HG02981 (cell line): ENCODE results near the gene CDX1.

Experiments used
- ATAC-seq: cut with Tn5 transposase; IDR thresholded peaks from one replicate; pipeline ENCODE4 v1.9.1; 2021; ENCODE audit warnings: mild to moderate bottlenecking, moderate library complexity; ENCODE audit not compliant: unreplicated experiment

CDX1 gene

DNA sequence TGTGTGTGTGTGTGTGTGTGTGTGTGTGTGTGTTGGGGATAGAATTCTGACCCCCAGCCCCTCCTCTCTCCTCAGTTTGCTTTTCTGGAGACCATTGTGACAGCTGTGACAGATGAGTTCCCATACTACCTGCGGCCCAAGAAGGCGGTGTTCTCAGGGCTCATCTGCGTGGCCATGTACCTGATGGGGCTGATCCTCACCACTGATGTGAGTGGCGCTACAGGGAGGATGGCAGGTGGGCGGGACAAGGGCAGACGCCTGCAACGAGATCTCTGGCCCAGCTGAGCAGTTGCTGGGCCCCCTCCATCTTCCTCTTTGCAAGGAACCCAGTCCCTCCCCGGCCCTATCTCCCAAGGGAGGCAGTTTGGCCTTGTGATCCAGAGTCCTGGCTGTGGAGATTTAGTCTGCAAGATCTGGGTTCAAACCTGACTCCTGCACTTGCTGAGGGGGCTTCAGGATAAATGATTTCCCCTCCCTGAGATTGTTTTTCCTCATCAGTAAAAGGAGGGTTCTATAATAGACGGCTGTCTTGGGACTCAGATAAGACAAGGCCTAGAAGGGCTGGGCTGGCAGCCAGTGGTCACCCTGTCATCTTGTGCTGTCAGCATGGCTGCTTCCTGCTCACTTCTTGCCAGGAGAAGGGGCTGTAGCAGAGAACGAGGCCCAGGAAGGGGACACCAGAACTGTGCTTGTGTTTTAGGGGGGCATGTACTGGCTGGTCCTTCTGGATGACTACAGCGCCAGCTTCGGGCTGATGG, 37.4 kb downstream of the CDX1 start:
- ATAC-seq, result no peak

DNA sequence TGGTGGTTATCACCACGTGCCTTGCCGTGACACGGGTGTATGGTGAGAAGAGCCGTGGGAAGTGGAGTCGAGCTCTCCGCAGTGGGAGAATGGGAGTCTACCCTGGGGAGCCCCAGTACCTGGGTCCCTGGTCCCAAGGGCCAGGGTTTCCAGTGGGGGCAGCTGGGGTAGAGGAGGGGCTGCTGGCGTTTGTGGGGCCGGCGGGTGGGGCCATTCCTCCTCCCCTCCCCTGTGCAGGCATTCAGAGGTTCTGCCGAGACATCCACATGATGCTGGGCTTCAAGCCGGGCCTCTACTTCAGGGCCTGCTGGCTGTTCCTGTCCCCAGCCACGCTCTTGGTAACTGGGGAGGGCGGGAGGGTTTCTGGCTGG, 38.0 kb downstream of the CDX1 start:
- no peak for ATAC-seq

DNA sequence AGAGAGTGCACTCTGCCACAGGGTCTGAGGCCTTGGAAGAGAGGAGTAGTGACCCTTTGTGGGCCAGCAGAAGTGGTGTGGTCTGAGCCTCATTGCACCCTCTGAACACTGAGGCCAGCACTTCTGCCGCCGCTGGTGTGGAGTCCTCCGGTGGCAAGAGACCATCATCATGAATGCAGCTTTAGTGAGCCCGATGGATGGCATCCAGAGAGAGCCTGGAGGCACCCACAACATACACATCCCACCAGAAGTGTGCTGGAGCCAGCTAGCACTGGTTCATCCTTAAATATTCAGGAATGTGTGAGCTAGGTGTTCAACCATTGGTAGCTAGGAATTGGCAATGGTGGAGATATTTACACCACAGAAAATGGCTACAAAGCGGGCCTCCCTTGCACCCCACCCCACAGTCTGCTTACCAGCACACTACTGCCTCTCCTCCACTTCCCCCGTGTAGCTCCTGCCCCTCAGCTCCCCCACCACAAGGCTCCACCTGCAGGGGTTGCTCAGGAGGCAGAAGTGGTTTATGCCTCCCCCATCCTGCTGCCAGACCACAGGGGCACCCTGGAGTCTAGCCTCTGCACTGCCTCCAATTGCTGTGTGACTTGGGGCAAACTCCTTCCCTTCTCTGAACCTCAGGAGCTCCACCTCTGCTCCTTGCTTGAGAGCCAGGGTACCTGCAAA, 39.7 kb downstream of the CDX1 start:
- ATAC-seq, result no peak

DNA sequence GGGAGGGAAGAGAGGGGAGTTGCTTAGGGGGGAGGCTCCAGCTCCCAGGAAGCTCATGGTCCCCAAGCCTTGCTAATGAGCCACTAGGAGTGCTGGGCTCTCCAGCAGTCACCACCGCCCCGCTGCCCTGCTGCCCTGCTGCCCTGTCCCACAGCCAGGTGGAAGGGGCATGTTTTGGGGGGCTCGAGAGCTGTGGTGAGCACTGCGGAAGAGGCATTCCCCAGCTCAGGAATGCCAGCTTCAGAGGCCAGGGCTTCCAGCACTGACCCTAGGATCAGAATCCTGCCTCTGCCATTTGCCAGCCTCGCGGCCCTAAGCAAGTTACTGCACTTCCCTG, 40.2 kb downstream of the CDX1 start:
- ATAC-seq, result no peak

DNA sequence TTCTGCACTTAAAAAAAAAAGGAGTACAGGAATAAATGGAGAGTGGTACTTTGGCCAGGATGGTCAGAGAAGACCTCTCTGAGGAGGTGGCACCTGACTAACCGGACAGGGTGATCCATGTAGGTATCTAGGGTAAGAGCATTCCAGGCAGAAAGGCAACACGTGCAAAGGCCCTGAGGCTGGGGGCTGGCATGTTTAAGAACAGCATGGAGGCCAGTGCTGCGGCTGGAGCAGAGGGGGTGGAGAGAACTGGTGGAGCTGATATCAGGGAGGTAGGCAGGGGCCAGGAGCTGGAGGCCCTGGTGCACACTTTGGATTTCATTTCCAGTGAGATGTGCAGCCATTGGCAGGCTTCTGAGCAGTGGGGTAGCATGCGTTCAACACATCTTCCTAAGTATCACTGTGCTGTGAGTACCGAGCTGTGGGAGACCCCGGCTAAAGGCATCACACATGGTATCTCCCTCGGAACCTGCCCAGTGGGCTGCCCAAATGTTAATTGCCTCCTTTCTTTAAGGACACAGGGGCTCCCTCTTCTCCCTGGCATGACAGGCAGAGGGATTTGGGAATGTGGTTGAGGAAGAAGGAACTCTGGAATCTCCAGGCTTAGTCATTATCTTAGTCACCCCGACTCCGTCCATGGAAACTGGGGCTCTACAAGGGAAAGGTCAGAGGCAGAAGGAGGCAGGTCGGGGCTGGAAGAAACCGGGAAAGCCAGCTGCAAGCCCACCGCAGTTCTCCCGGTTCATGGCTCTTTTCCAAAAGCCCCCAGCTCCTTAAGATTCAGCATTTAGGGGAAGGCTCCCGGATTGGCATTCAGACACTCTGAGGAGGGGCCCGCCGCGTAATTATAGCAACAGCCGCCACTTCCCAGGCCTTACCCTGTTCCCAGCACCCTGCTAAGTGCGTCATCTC, 41.9 kb downstream of the CDX1 start:
- no peak for ATAC-seq

DNA sequence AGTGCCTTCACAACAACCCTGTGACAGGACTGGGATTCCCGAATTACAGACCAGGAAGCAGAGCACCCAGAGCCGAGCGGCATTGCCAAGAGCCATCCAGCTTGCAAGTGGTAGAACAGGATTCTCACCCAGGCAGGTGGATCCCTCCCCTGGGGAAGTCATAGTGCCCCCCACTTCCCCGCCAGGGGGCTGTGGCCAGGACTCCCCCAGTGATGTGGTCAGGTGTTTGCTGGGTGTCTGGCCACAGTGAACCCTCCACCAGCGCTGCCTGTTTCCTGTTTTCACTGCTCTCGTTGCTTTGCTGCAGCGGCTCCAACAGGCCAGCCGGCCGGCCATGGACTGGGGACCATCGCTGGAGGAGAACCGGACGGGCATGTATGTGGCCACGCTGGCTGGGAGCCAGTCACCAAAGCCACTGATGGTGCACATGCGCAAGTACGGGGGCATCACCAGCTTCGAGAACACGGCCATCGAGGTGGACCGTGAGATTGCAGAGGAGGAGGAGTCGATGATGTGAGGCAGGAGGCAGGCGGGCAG, 42.6 kb downstream of the CDX1 start:
- ATAC-seq, result peak; percentile 40

DNA sequence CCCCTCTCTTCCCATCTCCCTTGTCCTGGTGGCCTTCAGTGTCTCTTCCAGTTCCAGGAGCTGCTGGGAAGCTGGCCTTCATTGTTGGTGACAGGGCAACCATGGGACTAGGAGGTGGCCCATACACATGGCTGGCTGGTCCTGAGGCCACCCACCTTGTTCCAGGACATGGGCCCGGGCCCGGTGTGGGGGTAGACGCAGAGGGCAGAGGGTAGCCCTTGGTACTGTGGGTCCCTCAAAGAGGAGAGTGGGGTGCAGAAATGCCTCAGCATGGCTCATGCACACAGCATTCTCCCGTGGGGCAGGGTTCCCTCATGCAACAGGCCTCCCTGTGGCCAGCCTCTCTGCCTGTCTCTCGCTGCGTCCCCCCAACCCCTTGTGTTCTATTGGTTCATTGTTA, 44.1 kb downstream of the CDX1 start:
- ATAC-seq, result no peak

DNA sequence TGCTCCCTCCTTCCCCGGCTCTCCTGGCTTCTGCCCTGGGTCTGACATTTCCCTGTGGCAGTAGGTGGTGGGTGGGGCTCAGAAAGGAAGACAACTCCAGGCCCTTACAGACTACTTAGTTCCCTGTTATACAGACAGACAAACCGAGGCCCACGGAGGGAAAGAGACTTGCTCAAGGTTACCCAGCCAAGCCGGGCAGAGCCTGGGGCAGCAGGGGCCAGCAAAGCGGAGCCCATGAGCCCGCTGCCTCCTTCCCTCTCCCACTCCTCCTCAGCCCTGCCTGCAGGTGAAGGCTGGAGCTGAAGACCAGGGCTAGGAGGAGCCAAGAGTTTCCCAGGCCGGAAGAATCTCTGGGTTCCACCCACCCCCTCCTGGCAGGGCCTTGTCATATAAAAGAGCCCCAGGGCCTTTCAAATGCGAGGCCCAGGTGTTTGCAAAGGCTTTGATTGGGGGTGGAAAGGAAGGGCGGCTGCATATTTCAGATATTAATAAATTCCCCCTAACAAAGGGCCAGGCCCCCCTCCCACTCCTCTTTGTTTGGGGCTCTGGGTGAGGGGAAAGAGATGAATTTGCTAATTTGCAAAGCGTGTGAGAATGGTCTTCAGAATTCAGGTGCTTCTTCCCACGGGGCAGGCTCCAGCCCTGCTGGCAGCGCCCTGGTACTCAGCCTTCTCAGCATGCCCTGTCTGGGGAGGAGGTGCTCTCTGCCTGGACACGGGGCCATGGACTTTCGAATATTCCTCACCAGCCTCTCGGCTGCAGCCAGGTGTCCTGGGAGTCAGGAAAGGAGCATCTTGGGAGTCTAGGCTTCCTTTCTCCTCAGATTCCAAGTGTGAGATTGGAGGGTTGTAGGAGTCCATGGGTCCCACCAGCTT, 44.8 kb downstream of the CDX1 start:
- ATAC-seq, result no peak

DNA sequence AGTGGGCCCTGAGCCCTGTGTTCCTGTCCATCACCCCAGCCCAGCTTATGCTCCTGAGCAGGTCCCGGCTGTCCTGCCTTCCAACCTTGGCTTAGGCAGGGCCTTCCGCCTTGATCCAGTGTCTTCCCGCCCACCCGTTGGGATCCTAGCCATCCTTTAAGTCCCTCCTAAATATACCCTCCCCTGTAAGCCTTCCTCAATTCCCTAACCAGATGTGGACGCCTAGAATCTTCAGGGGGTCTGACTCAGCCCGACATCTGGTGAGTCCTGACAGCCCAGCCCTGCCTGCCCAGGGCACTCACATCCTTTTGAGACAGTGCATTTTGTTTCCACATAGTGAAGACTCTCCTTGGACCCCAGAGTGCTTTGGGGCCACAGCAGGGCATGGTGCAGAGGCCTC, 47.0 kb downstream of the CDX1 start:
- ATAC-seq, result no peak

DNA sequence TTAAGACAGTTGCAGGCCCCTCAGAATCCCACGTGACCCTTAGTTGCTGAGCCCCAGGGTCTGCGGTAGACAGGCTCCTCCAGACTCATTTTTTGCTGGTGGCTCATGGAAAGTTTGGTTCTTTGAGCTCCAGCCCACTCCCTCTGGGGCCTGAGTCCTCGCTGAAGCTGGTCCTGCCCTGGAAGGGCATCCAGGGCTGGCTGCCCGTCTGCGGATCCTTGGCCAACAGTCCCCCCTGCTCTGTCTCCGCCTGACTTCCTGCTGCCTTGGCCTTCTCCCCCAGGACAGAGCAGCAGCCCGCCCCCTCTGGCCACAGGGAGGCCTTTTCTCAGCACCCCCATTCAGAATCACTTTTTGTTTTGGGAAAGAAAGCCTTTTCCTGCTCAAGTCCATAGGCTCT, 47.7 kb downstream of the CDX1 start:
- no peak for ATAC-seq

DNA sequence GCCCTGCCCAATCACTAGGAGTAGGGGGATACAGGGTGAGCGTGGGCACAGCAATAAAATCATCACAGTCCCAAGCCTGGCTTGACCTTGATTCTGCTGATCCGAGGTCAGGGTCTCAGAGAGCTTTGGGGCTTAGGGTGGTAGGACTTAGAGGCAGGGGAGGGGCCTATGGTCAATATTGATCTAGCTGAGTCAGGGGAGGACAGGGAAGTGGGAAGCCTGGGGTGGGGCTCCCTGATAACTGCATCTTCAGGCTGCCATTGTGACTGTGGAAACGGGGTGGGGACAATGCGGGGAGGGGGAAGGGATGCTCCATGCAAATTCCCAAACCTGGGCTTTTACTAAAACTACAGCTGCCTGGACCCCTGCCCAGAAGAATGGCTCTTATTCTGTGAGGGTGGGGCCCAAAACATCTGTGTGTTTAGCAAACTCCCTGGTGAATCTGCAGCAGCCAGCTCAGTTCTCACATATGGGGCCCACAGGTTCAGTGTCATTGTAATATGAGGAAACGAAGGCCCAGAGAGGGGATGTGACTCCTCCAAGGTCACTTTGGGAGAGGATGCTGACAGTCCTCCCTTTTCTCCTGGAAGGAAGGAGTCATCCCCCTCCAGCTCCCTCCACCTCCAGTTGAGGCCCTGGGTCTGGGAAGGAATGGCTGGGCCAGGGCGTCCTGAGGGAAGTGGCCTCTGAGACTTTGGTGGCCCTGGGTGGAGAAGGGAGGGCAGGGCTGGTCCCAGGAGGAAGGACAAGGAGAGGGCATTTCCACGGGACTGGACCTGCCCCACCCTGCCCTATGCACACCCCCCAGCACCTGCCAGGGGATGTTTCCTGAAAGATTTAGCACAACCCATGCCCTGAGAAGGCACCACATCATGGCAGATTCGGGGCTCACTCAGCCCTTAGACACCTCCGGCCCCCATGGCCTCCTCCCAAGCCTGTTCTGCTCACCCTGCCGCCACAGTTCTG, 49.7 kb downstream of the CDX1 start:
- ATAC-seq, result no peak

DNA sequence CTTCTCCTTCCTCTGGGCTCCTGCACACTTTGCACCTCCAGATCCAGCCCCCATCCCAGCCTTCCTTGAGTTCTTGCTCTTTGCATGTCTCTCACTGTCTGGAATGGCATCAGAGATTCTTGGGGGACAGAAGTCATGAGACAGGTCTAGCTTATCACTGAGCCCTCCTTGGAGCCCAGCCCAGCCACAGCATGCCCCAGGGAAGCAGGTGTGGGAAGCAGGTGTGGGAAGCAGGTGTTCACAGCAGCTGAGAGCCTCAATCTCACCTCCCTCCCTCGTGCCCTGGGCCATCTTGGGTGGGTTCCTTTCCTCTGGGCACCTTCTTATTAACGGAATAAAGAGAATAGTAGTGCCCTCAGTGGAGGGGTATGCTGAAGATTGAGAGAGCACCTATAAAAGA, 50.5 kb downstream of the CDX1 start:
- no peak for ATAC-seq

DNA sequence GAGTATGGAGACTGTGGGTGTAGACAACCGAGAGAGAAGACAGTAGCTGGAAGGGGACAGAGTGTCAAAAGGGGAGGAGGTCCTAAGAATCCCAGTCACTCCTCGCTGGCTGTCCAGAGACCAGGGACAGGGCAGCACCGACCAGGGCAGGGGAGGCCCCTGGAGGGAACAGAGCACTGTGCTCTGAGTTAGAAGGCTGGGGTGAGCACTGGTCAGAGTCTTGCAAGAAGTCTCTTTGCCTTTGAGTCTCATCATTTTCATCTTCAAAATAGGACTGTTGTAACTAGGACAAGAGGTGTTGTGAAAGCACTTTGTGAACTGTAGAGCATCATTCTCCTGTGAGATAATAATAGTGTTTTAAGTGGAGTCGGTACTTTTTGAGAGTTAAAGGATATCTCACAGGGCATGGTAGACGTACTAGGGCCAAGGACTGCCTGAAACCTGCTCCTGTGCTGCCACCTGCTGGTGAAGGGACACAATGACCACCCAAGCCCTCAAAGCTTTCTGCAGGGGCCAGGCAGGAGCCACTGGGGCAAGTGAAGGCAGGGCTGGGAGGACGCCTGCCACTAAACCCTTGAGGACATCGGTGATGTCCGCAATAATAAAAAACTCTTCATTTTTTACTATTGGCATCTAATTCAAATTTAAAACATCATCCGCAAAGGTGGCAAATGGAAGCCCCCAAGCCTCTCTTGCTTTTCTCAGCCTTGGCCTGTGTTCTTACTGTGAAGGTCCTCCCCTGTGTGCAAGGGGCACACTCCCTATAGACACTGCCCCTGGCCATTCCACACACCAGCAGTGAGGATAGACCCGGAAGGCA, 51.5 kb downstream of the CDX1 start:
- ATAC-seq, result peak; percentile 81

DNA sequence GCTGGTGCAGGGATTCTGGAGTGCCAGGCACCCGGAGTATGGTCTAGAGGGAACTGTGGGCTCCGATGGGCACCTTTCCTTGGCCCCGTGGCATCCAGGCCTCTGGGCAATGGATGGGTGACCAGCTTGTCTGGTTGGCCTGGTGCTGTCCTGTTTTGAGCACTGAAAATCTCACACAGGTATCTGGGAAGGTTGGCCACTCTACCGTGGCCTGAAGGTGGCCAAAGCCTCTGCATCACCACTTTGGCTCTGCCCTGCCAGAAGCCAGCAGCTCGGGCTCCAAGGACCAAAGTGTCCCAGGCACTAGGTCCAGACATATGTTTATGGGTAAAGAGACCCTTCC, 52.1 kb downstream of the CDX1 start:
- ATAC-seq, result no peak

DNA sequence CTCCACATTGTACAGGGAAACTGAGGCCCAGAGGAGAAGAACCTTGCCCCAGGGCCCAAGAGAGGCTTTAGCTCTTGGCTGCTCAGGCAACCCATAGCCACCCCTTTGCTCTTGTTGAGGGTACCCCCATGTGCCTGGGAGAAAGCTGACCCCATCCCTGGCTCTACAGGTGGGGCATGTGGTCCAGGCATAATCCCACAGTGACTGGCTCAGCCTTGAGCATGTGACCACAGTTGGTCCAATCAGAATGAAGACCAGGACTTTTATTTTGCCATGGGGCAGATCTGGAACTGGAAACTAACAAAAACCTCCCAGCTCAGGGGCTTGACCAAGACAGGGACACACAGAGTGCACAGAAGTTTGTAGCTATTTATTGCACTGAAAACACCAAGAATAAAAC, 52.6 kb downstream of the CDX1 start:
- ATAC-seq, result no peak

DNA sequence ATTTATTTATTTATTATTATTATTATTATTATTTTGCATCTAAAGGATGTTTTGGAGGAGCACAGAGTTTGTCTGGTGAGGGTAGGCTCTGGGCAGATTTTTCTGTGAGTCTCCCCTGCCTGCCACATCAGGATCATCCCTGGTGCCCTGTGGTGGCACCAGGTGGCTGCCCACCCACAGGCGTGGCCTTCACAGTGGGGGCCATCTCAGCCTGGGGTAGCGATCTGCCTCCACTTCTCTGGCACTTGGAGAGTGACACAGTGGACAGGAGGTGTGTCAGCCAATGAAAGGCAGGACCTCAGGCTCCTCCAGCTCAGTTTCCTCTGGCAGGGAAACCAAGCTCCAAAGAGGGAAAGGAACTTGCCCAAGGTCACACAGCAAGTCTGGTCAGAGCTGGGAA, 53.3 kb downstream of the CDX1 start:
- ATAC-seq, result no peak

DNA sequence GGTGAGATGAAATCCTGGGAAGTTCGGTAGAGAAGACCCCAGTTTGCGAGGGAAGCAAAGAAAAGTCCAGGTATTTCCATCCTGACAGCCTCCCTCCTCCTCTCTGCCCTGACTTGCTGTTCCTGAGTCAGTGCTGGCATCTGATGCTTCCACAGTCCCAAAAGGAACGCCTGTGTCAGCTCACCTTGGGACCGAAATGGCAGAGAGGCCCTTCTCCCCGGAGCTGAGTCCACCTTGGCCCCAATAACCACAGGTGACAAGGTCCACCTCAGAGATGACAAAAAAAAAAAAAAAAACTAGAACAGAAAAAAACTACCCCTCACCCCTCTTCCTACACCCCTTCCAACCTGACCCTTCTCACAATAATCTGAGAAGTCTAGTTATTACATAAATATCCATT, 54.9 kb downstream of the CDX1 start:
- ATAC-seq, result no peak

DNA sequence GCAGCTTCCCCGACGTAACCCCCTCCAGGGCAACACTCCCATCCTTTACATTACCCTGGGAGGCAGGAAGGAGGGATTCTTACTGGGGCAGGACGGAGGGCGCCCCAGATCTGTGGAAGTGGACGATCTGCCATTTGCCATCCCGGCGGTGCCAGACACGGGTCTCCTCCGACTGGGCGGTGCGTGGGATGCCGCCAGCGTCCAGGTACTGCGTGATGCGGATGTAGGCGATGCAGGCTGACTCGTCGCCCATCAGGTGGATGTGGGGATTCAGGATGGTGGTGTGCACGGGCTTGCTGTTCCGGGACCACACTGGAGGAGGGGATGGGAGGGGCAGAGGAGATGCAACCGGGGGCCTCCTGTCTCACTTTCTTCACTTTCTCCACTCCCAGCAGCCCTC, 56.3 kb downstream of the CDX1 start:
- no peak for ATAC-seq

DNA sequence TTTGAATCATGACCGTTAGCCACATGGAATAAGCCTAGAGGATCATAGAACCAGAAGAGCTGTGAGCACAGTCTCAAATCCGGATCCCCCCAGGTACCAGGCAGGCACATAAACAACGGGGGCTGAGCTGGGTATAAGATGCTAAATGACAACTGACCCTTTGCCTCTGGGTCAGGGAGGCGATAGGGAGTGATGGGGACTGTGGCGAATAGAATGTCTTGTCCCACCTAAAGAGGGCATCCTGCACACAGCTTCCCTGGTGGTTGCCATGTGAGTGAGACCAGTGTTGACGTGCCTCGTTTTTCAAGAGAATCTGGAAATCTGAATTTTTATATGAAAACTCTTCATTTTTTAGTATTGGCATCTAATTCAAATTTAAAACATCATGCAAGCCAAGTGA, 56.9 kb downstream of the CDX1 start:
- no peak for ATAC-seq
